ENCODE data around the gene OR8G5.

DNA sequence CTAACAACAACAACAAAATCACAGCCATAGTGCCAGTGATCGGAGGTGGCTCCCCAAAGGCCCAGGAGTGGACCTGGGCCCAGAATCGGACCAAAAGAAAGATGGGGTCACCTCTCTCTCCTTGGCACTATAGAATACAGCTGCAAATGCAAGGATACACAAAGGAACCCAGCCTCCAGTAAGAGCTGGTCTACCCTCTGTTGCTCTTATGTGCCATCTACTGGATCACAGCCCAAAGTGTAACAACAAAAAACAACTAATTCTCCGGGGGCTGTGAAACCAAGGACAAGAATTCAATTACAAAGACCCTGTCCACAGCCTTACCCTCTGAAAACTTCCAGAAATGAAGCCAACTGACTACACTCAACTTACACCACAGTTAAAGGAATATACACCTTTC, 21.6 kb downstream of the OR8G5 start:
- TF ChIP-seq, protein P1, sequence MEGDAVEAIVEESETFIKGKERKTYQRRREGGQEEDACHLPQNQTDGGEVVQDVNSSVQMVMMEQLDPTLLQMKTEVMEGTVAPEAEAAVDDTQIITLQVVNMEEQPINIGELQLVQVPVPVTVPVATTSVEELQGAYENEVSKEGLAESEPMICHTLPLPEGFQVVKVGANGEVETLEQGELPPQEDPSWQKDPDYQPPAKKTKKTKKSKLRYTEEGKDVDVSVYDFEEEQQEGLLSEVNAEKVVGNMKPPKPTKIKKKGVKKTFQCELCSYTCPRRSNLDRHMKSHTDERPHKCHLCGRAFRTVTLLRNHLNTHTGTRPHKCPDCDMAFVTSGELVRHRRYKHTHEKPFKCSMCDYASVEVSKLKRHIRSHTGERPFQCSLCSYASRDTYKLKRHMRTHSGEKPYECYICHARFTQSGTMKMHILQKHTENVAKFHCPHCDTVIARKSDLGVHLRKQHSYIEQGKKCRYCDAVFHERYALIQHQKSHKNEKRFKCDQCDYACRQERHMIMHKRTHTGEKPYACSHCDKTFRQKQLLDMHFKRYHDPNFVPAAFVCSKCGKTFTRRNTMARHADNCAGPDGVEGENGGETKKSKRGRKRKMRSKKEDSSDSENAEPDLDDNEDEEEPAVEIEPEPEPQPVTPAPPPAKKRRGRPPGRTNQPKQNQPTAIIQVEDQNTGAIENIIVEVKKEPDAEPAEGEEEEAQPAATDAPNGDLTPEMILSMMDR (IDR thresholded peaks at IDR 0.05; ENCODE audit: poor library complexity): peak; percentile 9
- TF ChIP-seq EZH2phosphoT487 (IDR thresholded peaks at IDR 0.05; ENCODE audit: low read depth, severe bottlenecking, unreplicated experiment): no peak
- no peak for TF ChIP-seq EZH2 (IDR thresholded peaks at IDR 0.05; ENCODE audit: borderline replicate concordance)
